ENCODE data around the gene MLLT1.

Gene MLLT1

DNA sequence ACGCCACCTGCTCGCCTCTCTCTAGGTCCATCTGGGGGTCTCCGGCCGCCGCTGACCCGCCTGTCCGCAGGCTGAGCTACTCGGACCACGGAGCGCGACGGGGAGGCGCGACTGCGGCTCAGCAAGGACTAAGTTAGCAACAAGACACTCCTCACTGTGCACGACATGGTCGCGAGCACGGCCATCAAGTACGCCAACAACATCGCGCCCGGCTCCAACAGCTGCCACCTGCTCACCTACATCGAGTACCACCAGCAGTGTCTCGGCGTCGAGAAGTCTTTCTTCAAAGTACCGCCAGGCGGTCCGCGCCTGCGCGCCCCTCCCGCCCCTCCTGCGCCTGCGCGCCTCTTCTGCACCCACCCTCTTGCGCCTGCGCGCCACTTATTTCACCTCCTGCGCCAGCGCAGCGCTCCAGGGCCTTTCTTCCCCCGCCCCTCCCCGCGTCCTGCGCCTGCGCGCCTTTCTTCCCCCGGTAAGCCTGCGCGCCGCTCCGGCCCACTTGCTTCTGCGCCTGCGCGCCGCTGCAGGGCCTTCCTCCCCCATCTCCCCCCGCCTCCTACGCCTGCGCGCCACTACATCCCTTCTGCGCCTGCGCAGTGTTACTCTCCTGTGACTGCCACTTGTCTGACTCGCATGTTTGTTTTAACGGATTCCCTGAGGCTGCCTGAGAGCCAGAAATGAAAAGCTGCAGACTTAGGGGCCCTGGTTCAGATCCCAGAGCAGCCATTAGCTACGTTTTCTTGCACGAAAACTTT lies 80.4 kb downstream of the MLLT1 start:
- peak overlapping the region; percentile 91 for H3K27ac ChIP-seq
- H3K27me3 ChIP-seq (ENCODE audit: insufficient read depth, low read depth, severe bottlenecking), result no peaks in the 10 kb centered on the region

DNA sequence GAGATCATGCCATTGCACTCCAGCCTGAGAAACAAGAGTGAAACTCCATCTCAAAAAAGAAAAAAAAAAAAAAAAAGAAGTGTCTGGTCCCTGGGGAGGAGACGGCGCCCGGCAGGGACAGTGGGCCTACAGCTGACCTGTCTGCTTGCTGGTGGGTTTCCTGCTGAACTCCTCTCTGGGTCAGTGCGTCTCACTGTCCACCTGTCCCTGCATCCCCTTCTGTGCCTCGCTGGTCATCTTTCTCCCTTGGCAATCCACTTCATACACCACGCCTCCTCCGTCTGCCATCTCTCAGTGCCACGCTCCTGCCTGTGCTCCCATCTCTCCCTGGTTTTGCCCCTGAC lies 80.9 kb downstream of the MLLT1 start:
- Histone ChIP-seq H3K27me3 (ENCODE audit: insufficient read depth, low read depth, severe bottlenecking) (no peaks in the 10 kb centered on the region), H3K27ac (peak overlapping the region; percentile 91), H3K9me3 (ENCODE audit: severe bottlenecking) (no peaks in the 10 kb centered on the region), H3K36me3 (no peaks in the 10 kb centered on the region; the same call in 1 of the 2 replicates), H3K4me3 (ENCODE audit: low read depth, low read length) (peak overlapping the region; percentile 97)
- TF ChIP-seq, protein P1, sequence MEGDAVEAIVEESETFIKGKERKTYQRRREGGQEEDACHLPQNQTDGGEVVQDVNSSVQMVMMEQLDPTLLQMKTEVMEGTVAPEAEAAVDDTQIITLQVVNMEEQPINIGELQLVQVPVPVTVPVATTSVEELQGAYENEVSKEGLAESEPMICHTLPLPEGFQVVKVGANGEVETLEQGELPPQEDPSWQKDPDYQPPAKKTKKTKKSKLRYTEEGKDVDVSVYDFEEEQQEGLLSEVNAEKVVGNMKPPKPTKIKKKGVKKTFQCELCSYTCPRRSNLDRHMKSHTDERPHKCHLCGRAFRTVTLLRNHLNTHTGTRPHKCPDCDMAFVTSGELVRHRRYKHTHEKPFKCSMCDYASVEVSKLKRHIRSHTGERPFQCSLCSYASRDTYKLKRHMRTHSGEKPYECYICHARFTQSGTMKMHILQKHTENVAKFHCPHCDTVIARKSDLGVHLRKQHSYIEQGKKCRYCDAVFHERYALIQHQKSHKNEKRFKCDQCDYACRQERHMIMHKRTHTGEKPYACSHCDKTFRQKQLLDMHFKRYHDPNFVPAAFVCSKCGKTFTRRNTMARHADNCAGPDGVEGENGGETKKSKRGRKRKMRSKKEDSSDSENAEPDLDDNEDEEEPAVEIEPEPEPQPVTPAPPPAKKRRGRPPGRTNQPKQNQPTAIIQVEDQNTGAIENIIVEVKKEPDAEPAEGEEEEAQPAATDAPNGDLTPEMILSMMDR (IDR thresholded peaks at IDR 0.05; ENCODE audit: low read depth, low read length), result no peak
- DNase-seq, result no peak

More for the DNA sequence above, 80.4 kb downstream of the MLLT1 start:
- H3K36me3 ChIP-seq, result no peaks in the 10 kb centered on the region; the same call in 1 of the 2 replicates
- peak; percentile 98 for DNase-seq
- TF ChIP-seq, protein P1 (IDR thresholded peaks at IDR 0.05; ENCODE audit: low read depth, low read length), result peak; percentile 23; the same call in 1 of the 2 replicates
- H3K9me3 ChIP-seq (ENCODE audit: severe bottlenecking), result no peaks in the 10 kb centered on the region
- H3K4me3 ChIP-seq (ENCODE audit: low read depth, low read length), result peak overlapping the region; percentile 97

DNA sequence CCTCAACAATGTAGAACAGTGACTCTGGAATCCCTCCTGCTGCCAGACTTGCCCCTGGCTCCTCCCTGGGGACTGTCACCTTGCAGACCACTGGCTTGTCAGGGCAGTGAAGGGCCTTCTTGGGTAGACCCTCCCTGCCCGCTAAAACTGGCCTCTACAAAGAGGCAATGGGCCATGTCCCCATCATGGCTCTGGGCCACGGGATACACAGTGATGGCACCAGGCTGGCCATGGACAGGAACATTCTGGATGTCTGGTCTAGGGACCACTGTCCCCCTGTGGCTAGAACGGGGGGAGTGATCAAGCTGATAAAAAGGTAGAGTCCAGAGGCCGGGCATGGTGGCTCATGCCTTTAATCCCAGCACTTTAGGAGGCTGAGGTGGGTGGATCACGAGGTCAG lies 83.4 kb downstream of the MLLT1 start:
- TF ChIP-seq, protein P1 (IDR thresholded peaks at IDR 0.05; ENCODE audit: low read depth, low read length), result no peak
- no peak for DNase-seq
- H3K4me3 ChIP-seq (ENCODE audit: low read depth, low read length), result no peak overlapping the region
- no peaks in the 10 kb centered on the region; the same call in 1 of the 2 replicates for H3K36me3 ChIP-seq
- H3K27me3 ChIP-seq (ENCODE audit: insufficient read depth, low read depth, severe bottlenecking), result no peaks in the 10 kb centered on the region
- H3K9me3 ChIP-seq (ENCODE audit: severe bottlenecking), result no peaks in the 10 kb centered on the region
- no peak overlapping the region for H3K27ac ChIP-seq

DNA sequence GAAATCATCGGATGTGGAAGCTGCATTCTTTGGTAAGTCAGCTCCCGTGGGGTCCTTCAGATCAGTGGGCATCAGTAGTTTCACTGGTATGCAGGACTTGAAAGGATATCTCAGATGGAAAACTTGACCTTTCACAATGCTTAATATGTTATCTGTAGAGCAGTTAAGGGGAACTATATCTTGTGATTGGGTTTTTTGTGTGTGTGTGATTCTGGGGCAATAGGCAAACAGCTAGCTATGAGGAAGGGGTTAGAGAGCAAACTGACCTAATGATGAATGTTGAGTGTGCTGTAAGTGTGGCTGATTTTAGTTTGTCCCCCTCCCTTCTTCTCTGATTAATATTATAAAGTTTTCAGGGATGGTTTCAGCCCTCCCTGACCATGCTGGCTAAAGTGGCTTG lies 91.0 kb downstream of the MLLT1 start:
- no peaks in the 10 kb centered on the region for H3K27me3 ChIP-seq (ENCODE audit: insufficient read depth, low read depth, severe bottlenecking)

DNA sequence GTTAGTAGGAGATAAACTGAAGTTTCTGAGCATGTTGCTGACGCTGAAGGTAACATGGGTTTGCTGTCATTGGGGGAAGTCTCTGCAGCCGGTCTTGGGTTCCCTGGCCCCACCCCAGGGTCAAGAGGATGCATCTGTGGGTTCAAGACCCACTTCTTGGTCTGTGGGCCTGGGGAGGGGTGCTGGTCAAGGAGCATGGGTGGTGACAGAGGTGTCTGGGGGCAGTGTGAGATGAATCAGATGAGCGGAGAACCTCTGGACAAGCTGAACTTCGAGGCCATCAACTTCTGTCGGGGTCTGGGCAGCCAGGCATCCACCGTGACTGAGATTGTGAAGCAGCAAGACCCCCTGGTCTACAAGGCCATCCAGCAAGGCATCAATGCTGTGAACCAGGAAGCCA lies 92.4 kb downstream of the MLLT1 start:
- peaks cover 10% of the 10 kb centered on the region for H3K9me3 ChIP-seq (ENCODE audit: severe bottlenecking)
- peaks cover 3% of the 10 kb centered on the region for H3K27me3 ChIP-seq (ENCODE audit: insufficient read depth, low read depth, severe bottlenecking)
- DNase-seq, result no peak
- TF ChIP-seq, protein P1 (IDR thresholded peaks at IDR 0.05; ENCODE audit: low read depth, low read length), result no peak
- H3K36me3 ChIP-seq, result no peaks in the 10 kb centered on the region
- H3K27ac ChIP-seq, result no peak overlapping the region
- H3K4me3 ChIP-seq (ENCODE audit: low read depth, low read length), result no peak overlapping the region

More for the DNA sequence above, 91.0 kb downstream of the MLLT1 start:
- H3K4me3 ChIP-seq (ENCODE audit: low read depth, low read length), result no peak overlapping the region
- no peak for DNase-seq
- peaks cover 10% of the 10 kb centered on the region for H3K9me3 ChIP-seq (ENCODE audit: severe bottlenecking)
- no peaks in the 10 kb centered on the region for H3K36me3 ChIP-seq
- TF ChIP-seq, protein P1 (IDR thresholded peaks at IDR 0.05; ENCODE audit: low read depth, low read length), result no peak
- no peak overlapping the region for H3K27ac ChIP-seq

Measured in WERI-Rb-1 (cell line).